Measurements from ENCODE around the gene TPPP. TPM values are rescaled to one million over a fixed set of nuclear protein-coding genes. Genes with fewer than 3 reads are reported as not detected.
A peak's percentile ranks its signal among the peaks of the same experiment; 100 is the strongest.
"Not testable (repeated sequence)": the region's sequence is repeated elsewhere in the genome, so short reads cannot be mapped to it uniquely, and the experiment has no call there.

The TPPP gene
- total RNA-seq, 2 donors from 2014 or later = 12.2 to 15.7 TPM

DNA sequence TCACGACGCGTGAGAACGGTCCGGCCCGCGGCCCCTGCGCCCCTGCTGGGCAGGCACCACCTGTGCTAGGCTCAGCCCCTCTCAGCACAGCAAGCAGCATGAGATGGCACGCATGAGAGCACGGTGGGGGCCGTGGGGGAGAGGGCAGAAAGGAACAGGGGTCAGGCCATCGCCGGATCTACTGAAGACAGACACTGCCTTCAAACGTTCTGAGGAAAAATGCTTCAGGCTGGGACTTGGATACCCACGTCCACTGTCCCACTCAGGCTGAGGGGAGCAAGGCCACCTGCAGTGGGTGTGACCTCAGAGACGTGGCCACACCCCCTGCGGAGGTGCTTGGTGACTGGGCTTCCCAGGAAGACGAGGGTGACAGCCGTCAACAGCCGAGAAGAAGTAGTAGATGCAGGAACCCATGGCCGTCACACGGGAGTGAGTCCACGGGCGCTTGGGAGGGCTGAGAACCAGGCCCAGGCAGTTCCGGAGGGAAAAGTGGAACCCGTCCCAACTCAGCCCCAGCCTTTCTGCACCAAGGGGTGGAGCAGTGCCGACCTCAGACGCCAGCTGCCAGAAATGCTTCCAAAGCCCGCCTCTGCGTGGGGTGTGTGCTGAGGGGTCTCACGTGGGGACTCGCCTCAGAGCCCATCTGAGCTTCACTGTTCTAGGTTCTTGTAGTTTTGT is 12.9 kb downstream of the TPPP start:
- H3K27ac ChIP-seq; H3K27me3 ChIP-seq; H3K4me1 ChIP-seq; H3K36me3 ChIP-seq; H3K4me3 ChIP-seq; H3K9me3 ChIP-seq; DNase-seq (ENCODE audit: low spot score): not testable (repeated sequence)

DNA sequence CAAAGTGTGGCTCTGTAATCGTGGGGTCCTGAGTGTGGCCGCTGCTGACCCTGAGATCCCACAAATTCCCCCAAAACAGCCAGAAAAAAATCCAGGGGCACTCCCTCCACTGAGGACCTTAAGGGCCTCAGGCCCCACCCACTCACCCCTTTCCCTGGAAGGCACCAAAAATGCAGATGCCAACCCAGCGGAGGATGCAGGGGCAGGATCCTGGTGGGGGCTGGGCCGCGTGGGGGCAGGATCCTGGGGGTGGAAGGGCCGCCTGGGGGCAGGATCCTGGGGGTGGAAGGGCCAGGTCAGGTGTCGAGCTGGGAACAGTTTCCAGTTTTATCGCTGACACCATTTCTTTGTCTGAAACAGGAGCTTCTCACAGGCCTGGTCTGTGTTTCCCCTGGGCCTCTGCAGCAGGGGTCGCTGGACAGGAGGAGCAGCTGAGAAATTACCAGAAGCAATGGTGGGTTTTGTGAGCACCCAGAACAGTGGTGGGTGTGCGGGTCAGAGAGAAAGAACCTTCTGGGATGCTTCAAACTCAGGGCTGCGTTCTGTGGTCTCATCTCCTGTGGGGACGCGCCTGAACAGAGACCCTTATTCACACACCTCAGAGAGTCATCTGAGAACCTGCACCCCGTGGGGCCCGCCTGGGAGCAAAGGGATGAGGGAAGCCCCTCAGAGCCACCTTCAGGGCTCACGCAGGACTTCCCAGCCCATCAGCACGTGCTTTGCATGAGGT is 13.8 kb downstream of the TPPP start:
- H3K4me1 ChIP-seq; DNase-seq (ENCODE audit: low spot score); H3K27ac ChIP-seq; H3K36me3 ChIP-seq; H3K9me3 ChIP-seq; H3K27me3 ChIP-seq; H3K4me3 ChIP-seq: not testable (repeated sequence)

DNA sequence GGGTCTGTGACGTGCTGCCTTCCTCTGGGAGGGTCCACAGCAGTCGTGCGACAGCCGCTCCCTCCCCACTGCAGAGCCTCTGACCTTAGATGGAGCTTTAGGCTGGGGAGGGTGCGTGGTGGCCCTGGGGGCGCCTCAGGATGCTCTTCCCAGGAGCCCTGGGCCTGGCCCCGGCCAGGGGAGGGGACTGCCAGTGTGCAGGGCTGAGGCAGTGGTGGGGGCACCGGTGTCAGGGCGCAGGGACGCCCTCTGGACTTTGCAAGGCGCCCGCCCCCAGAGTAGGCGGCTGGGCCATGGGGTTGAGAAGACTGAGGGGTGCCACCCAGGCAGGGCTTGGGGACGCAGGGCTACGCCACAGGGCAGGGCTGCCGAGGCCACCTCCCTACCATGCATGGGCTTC is 14.6 kb downstream of the TPPP start:
- not testable (repeated sequence) for DNase-seq (ENCODE audit: low spot score); H3K36me3 ChIP-seq; H3K4me3 ChIP-seq; H3K9me3 ChIP-seq; H3K27me3 ChIP-seq; H3K27ac ChIP-seq
- H3K4me1 ChIP-seq = peaks cover 0 to 15% of the 10 kb centered on the region in 2 donors

DNA sequence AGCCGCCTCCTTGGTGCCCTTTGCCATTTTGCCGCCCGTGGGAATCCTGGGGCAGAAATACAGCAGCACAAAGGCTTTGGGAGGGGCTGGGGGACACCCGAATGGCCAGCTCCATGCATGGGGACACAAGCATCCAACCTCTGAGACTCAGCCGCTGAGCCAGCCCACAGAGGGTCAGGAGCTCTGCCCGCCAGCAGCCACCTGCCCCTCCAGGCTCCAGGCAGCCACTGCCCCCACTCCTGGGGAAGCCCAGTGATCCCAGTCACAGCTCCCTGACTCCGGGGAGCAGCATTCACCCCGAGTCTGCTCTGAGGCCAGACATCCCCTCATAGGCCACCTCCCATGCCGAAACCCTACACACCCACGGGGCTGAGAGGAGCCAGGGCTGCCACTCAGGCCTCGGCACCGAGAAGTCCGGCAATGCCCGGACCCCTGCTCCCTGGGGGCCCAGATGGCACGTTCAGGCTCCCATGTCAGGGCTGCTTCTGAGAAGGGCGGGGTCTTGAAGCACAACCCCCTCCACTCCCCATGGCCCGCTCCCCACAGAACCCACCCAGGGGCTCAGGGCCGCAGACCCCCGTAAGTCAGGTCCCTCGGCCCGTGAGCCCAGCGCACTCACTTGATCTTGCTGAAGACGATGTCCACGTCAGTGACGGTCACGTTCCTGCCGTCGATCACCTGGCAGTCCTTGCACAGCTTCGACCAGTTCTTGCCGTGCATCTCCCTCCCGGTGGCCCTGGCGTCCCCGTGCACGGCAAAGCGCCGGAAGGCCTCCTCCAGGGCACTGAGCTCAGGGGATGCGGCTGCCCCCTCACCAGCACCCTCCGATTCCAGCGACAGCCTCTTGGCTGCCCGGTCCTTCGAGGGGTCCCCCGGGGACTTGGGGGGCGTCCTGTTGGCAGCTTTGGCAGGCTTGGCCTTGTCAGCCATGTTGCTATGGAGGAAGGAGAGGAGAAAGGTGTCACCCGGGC is 15.7 kb downstream of the TPPP start:
- Histone ChIP-seq H3K4me3 (no peak overlapping the region), H3K27me3 (no peaks in the 10 kb centered on the region), H3K36me3 (no peaks in the 10 kb centered on the region), H3K9me3 (no peaks in the 10 kb centered on the region), H3K27ac (no peak overlapping the region), H3K4me1 (peaks cover 0 to 26% of the 10 kb centered on the region in 2 donors)
- TF ChIP-seq, protein P1, sequence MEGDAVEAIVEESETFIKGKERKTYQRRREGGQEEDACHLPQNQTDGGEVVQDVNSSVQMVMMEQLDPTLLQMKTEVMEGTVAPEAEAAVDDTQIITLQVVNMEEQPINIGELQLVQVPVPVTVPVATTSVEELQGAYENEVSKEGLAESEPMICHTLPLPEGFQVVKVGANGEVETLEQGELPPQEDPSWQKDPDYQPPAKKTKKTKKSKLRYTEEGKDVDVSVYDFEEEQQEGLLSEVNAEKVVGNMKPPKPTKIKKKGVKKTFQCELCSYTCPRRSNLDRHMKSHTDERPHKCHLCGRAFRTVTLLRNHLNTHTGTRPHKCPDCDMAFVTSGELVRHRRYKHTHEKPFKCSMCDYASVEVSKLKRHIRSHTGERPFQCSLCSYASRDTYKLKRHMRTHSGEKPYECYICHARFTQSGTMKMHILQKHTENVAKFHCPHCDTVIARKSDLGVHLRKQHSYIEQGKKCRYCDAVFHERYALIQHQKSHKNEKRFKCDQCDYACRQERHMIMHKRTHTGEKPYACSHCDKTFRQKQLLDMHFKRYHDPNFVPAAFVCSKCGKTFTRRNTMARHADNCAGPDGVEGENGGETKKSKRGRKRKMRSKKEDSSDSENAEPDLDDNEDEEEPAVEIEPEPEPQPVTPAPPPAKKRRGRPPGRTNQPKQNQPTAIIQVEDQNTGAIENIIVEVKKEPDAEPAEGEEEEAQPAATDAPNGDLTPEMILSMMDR (IDR thresholded peaks at IDR 0.05) = no peak
- DNase-seq (ENCODE audit: low spot score) = peak; percentile 48

DNA sequence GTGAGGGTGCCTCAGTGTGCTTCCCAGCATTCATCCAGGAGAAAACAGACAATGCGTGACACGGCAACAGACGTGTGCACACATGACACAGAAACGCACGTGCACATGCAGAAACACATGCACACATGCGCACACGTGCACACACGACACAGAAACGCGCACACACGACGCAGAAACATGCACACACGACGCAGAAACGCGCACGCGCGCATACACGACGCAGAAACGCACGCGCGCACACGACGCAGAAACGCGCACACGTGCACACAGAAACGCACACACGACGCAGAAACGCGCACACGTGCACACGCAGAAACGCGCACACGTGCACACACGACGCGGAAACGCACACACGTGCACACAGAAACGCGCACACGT is 16.5 kb downstream of the TPPP start:
- peak; percentile 49 for DNase-seq (ENCODE audit: low spot score)
- Histone ChIP-seq H3K4me3 (no peak overlapping the region), H3K4me1 (peaks cover 0 to 33% of the 10 kb centered on the region in 2 donors), H3K27me3 (no peaks in the 10 kb centered on the region), H3K27ac (no peak overlapping the region), H3K36me3 (no peaks in the 10 kb centered on the region), H3K9me3 (no peaks in the 10 kb centered on the region)
- TF ChIP-seq, protein P1 (IDR thresholded peaks at IDR 0.05) = no peak

DNA sequence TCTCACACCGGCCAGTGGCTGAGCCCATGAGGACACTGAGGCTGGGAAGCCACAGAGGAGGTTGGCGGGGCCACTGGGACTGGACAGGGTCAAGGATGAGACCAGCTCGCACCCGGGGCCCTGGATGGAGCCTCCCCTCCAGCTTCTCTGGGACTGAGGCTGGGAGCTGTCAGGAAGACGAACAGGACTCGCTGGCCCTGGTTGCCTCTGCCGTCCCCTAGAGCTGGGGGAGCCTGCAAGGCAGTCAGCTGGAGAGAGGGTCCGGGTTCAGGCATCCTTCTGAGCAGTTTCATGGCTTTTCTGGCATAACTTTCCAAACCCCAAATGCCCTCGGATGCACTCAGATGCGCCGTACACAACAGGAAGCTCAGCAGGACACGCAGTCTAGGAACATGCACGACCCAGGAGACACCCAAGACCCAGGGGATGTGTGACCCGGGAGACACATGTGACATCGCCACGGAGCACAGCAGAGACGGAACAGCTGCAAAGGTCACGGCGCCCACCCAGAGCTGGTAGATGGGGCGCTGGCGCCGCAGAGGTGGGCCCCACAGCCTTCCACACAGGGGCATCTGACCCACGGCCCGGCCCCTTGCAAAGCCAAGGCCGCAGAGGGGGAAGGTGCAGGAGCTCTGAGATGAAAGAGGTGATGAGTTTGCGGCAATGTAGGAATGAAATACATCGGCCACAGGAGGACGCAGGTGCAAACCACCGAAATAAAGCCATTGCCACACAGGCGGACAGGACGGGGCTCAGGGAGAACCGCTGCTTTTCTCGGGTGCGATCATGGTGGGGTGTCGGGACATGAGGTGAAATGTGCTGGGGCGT is 17.1 kb downstream of the TPPP start:
- H3K4me1 ChIP-seq = peaks cover 0 to 39% of the 10 kb centered on the region in 2 donors
- DNase-seq (ENCODE audit: low spot score) = no peak
- no peak overlapping the region for H3K4me3 ChIP-seq
- no peaks in the 10 kb centered on the region for H3K9me3 ChIP-seq
- no peaks in the 10 kb centered on the region for H3K36me3 ChIP-seq
- no peak overlapping the region for H3K27ac ChIP-seq
- H3K27me3 ChIP-seq = no peaks in the 10 kb centered on the region
- TF ChIP-seq, protein P1 (IDR thresholded peaks at IDR 0.05) = no peak
